ENCODE data around the gene SYNGR1.

The SYNGR1 gene

GRCh38 chr22:39302431-39302960, 47.3 kb upstream of the SYNGR1 start:
- H2BK15ac ChIP-seq (ENCODE audit: low read length), result no peak overlapping the region
- H3K36me3 ChIP-seq (replicated peaks in 1 of 2; ENCODE audit: control insufficient read depth in 2 of 2, insufficient read depth in 2 of 2, low read length in 2 of 2), result peaks cover 0 to 3% of the 10 kb centered on the region in 2 donors
- no peak overlapping the region for H3K9ac ChIP-seq (ENCODE audit: low read depth, low read length, poor library complexity)
- no peak overlapping the region for H3K27ac ChIP-seq (replicated peaks; ENCODE audit: low read length)
- no peak overlapping the region for H3K4me2 ChIP-seq (ENCODE audit: insufficient read depth, low read length, poor library complexity, severe bottlenecking)
- H3K4ac ChIP-seq (ENCODE audit: low read length), result no peak overlapping the region
- H3K4me1 ChIP-seq (ENCODE audit: control insufficient read depth in 2 of 2, insufficient read depth in 1 of 2, low read depth in 1 of 2, low read length in 2 of 2), result peaks cover 16 to 18% of the 10 kb centered on the region in 2 donors
- no peak overlapping the region for H2AK5ac ChIP-seq (ENCODE audit: low read depth, low read length)
- H4K8ac ChIP-seq (ENCODE audit: low read depth, low read length), result no peak overlapping the region
- H3K18ac ChIP-seq (ENCODE audit: low read length), result no peak overlapping the region
- H3K9me3 ChIP-seq (replicated peaks in 1 of 2; ENCODE audit: control insufficient read depth in 2 of 2, insufficient read depth in 1 of 2, low read depth in 1 of 2, low read length in 2 of 2), result peaks cover 0 to 8% of the 10 kb centered on the region in 2 donors
- no peak overlapping the region for H2BK120ac ChIP-seq (ENCODE audit: low read depth, low read length)
- no peak overlapping the region for H4K91ac ChIP-seq (ENCODE audit: low read depth, low read length, poor library complexity)
- H3K14ac ChIP-seq (ENCODE audit: low read length), result no peak overlapping the region
- H2BK5ac ChIP-seq (ENCODE audit: low read length), result no peak overlapping the region
- no peak overlapping the region for H2BK12ac ChIP-seq (ENCODE audit: low read length)
- WGBS, 2 donors (ENCODE audit: extremely low coverage in 2 of 2, insufficient read length in 2 of 2, insufficient replicate concordance in 1 of 2), result no CpG with 5 or more reads among the region's 2 CpGs
- no peak overlapping the region for H3K23ac ChIP-seq (ENCODE audit: low read depth, low read length, poor library complexity)
- no peak overlapping the region for H3K4me3 ChIP-seq (ENCODE audit: low read length in 2 of 2)
- H3K79me1 ChIP-seq (ENCODE audit: low read depth, low read length), result no peaks in the 10 kb centered on the region
- no peaks in the 10 kb centered on the region for H3K27me3 ChIP-seq (ENCODE audit: control insufficient read depth in 3 of 3, insufficient read depth in 3 of 3, low read depth in 1 of 3, low read length in 3 of 3)
- no peak for DNase-seq (ENCODE audit: low spot score)
- H2AFZ ChIP-seq (ENCODE audit: low read length), result no peak overlapping the region

- Histone ChIP-seq H2BK12ac (ENCODE audit: low read length) (no peak overlapping the region), H3K27ac (replicated peaks; ENCODE audit: low read length) (no peak overlapping the region), H3K14ac (ENCODE audit: low read length) (no peak overlapping the region), H3K79me1 (ENCODE audit: low read depth, low read length) (no peaks in the 10 kb centered on the region), H3K4ac (ENCODE audit: low read length) (no peak overlapping the region), H2AFZ (ENCODE audit: low read length) (no peak overlapping the region), H2BK15ac (ENCODE audit: low read length) (peak overlapping the region; percentile 89), H3K27me3 (ENCODE audit: control insufficient read depth in 3 of 3, insufficient read depth in 3 of 3, low read depth in 1 of 3, low read length in 3 of 3) (no peaks in the 10 kb centered on the region), H3K4me2 (ENCODE audit: insufficient read depth, low read length, poor library complexity, severe bottlenecking) (no peak overlapping the region), H3K36me3 (replicated peaks in 1 of 2; ENCODE audit: control insufficient read depth in 2 of 2, insufficient read depth in 2 of 2, low read length in 2 of 2) (peaks cover 0 to 6% of the 10 kb centered on the region in 2 donors), H3K18ac (ENCODE audit: low read length) (no peak overlapping the region), H3K23ac (ENCODE audit: low read depth, low read length, poor library complexity) (no peak overlapping the region), H4K8ac (ENCODE audit: low read depth, low read length) (no peak overlapping the region), H3K4me3 (ENCODE audit: low read length in 2 of 2) (no peak overlapping the region), H3K9me3 (replicated peaks in 1 of 2; ENCODE audit: control insufficient read depth in 2 of 2, insufficient read depth in 1 of 2, low read depth in 1 of 2, low read length in 2 of 2) (peaks cover 0 to 8% of the 10 kb centered on the region in 2 donors), H2BK5ac (ENCODE audit: low read length) (no peak overlapping the region), H3K9ac (ENCODE audit: low read depth, low read length, poor library complexity) (no peak overlapping the region), H3K4me1 (ENCODE audit: control insufficient read depth in 2 of 2, insufficient read depth in 1 of 2, low read depth in 1 of 2, low read length in 2 of 2) (peaks cover 9 to 14% of the 10 kb centered on the region in 2 donors), H2AK5ac (ENCODE audit: low read depth, low read length) (peak overlapping the region; percentile 25), H2BK120ac (ENCODE audit: low read depth, low read length) (no peak overlapping the region), H4K91ac (ENCODE audit: low read depth, low read length, poor library complexity) (no peak overlapping the region)
- WGBS, 2 donors (ENCODE audit: extremely low coverage in 2 of 2, insufficient read length in 2 of 2, insufficient replicate concordance in 1 of 2), result no CpG with 5 or more reads among the region's 11 CpGs
- no peak for DNase-seq (ENCODE audit: low spot score)
Observed at GRCh38 chr22:39303358-39303757, 46.4 kb upstream of the SYNGR1 start.

DNA sequence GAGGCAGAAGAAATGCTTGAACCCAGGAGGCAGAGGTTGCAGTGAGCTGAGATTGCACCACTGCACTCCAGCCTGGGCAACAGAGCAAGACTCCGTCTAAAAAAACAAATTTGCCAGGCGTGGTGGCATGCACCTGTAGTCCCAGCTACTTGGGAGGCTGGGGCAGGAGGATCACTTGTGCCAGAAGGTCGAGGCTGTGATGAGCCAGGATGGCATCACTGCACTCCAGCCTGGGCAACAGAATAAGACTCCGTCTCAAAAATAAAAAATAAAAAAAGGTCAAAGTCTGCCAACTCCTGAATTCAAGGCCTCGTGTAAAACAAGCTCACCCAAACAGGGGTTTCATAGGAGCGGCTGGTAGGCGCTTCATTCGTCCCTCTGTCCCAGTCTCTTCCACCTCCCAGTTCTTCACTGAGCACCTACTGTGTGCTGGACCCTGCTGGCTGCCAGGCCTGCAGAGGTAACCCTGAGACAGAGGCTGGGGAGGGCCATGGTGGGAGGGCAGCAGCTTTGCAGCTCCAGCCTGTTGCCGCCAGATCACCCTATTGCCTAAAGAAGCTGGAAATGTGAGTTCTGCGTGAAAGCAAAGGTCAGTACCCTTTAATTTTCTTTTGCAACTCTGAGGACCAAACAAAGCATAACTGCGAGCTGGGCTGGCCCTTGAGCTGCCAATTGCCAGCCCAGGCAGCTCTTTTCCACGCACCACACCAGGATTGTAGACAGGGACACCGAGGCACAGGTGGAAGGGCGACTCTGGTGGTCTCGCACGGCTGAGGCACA, 45.7 kb upstream of the SYNGR1 start:
- H3K4me3 ChIP-seq (ENCODE audit: low read length in 2 of 2), result no peak overlapping the region

More for the DNA sequence above, 45.7 kb upstream of the SYNGR1 start:
- Histone ChIP-seq H3K4me1 (ENCODE audit: control insufficient read depth in 2 of 2, insufficient read depth in 1 of 2, low read depth in 1 of 2, low read length in 2 of 2) (peaks cover 6 to 14% of the 10 kb centered on the region in 2 donors), H3K79me1 (ENCODE audit: low read depth, low read length) (no peaks in the 10 kb centered on the region), H3K36me3 (replicated peaks in 1 of 2; ENCODE audit: control insufficient read depth in 2 of 2, insufficient read depth in 2 of 2, low read length in 2 of 2) (peaks cover 0 to 11% of the 10 kb centered on the region in 2 donors), H3K23ac (ENCODE audit: low read depth, low read length, poor library complexity) (no peak overlapping the region), H2BK5ac (ENCODE audit: low read length) (no peak overlapping the region), H2BK120ac (ENCODE audit: low read depth, low read length) (no peak overlapping the region), H2AFZ (ENCODE audit: low read length) (no peak overlapping the region), H3K9me3 (replicated peaks in 1 of 2; ENCODE audit: control insufficient read depth in 2 of 2, insufficient read depth in 1 of 2, low read depth in 1 of 2, low read length in 2 of 2) (peaks cover 0 to 8% of the 10 kb centered on the region in 2 donors), H2BK12ac (ENCODE audit: low read length) (no peak overlapping the region), H4K8ac (ENCODE audit: low read depth, low read length) (no peak overlapping the region), H3K27ac (replicated peaks; ENCODE audit: low read length) (no peak overlapping the region), H4K91ac (ENCODE audit: low read depth, low read length, poor library complexity) (no peak overlapping the region), H3K4me2 (ENCODE audit: insufficient read depth, low read length, poor library complexity, severe bottlenecking) (no peak overlapping the region), H2BK15ac (ENCODE audit: low read length) (peak overlapping the region; percentile 77), H3K18ac (ENCODE audit: low read length) (peak overlapping the region; percentile 88), H3K27me3 (ENCODE audit: control insufficient read depth in 3 of 3, insufficient read depth in 3 of 3, low read depth in 1 of 3, low read length in 3 of 3) (no peaks in the 10 kb centered on the region), H2AK5ac (ENCODE audit: low read depth, low read length) (no peak overlapping the region), H3K4ac (ENCODE audit: low read length) (no peak overlapping the region), H3K9ac (ENCODE audit: low read depth, low read length, poor library complexity) (peak overlapping the region; percentile 32), H3K14ac (ENCODE audit: low read length) (peak overlapping the region; percentile 76)
- DNase-seq (ENCODE audit: low spot score), result no peak
- no CpG with 5 or more reads among the region's 16 CpGs for WGBS, 2 donors (ENCODE audit: extremely low coverage in 2 of 2, insufficient read length in 2 of 2, insufficient replicate concordance in 1 of 2)
